Panc1 (cell line): Measurements from ENCODE around the gene DPEP2. TPM values are rescaled to one million over a fixed set of nuclear protein-coding genes. Genes with fewer than 3 reads are reported as not detected.

Experiments
- ATAC-seq: fragments of 200-7000 bp; cut with Tn5 transposase; 2 replicates; pipeline ENCODE4 v1.9.1; 2020; ENCODE audit warnings: mild to moderate bottlenecking, moderate library complexity
- BruUV-seq: library from RNA; stranded (reverse); fragments of 400-500 nt; replicated peaks from 2 replicates; lab custom pipeline; 2021; lab: Mats Ljungman, UMichigan
- CTCF ChIA-PET: fragments of 300-600 bp; sonication (Branson Sonifier 250); formaldehyde crosslinking; loops from one replicate; lab custom pipeline; 2022; ENCODE audit warnings: antibody characterized with exemption; lab: Charles Lee
- POLR2A ChIA-PET: fragments of 300-600 bp; sonication (Branson Sonifier 250); formaldehyde crosslinking; loops from one replicate; lab custom pipeline; 2022; ENCODE audit warnings: antibody characterized with exemption; lab: Charles Lee
- DNase-seq: peaks from one replicate; pipeline ENCODE4 v3.0.0-alpha.2; 2010; ENCODE audit warnings: low read depth, low spot score
- H3K27ac ChIP-seq: 2 replicates; pipeline ENCODE4 v1.5.1; 2011; ENCODE audit warnings: mild to moderate bottlenecking, low read length, inconsistent platforms
- H3K27me3 ChIP-seq: fragments of 200-500 bp; sonication (Bioruptor generic); 2 replicates; pipeline ENCODE4 v1.6.0; 2014; ENCODE audit warnings: low read length, inconsistent platforms; ENCODE audit not compliant: control insufficient read depth, insufficient read depth
- H3K36me3 ChIP-seq: fragments of 200-500 bp; sonication (Bioruptor generic); 2 replicates; pipeline ENCODE4 v1.5.1; 2014; ENCODE audit warnings: inconsistent platforms, mild to moderate bottlenecking, low read length, moderate library complexity; ENCODE audit not compliant: control insufficient read depth, insufficient read depth
- H3K4me1 ChIP-seq: 2 replicates; pipeline ENCODE4 v1.5.1; 2011; ENCODE audit warnings: inconsistent platforms, mild to moderate bottlenecking, low read length, moderate library complexity; ENCODE audit not compliant: control insufficient read depth, insufficient read depth
- H3K4me3 ChIP-seq, 2 experiments: 2 replicates each; pipeline ENCODE4 v1.5.1; 2011 to 2012; ENCODE audit warnings: low read depth in 2 of 2, low read length in 2 of 2, mild to moderate bottlenecking in 2 of 2, inconsistent platforms in 1 of 2, moderate library complexity in 1 of 2
- H3K9me3 ChIP-seq: fragments of 200-500 bp; sonication (Bioruptor generic); 2 replicates; pipeline ENCODE4 v1.5.1; 2014; ENCODE audit warnings: low read depth, mild to moderate bottlenecking, inconsistent platforms, low read length, moderate library complexity; ENCODE audit not compliant: control insufficient read depth, insufficient read depth
- CTCF ChIP-seq: fragments of 450-650 bp; IDR thresholded peaks from 2 replicates; pipeline ENCODE4 v1.5.1; 2017; ENCODE audit warnings: mild to moderate bottlenecking
- POLR2AphosphoS5 ChIP-seq: IDR thresholded peaks from 2 replicates; pipeline ENCODE4 v1.6.1; 2012; ENCODE audit warnings: mild to moderate bottlenecking, low read depth, low read length, moderate library complexity
- REST ChIP-seq, 2 experiments: IDR thresholded peaks; 2 replicates each; pipeline ENCODE4 v1.6.1; 2011 to 2012; ENCODE audit warnings: low read depth in 2 of 2, control low read depth in 1 of 2, low read length in 1 of 2, mild to moderate bottlenecking in 1 of 2, moderate library complexity in 1 of 2; ENCODE audit not compliant: insufficient read depth in 1 of 2
- SIN3A ChIP-seq: IDR thresholded peaks from 2 replicates; pipeline ENCODE4 v1.6.1; 2012; ENCODE audit warnings: low read depth, mild to moderate bottlenecking, low read length, moderate library complexity, borderline replicate concordance; ENCODE audit not compliant: insufficient read depth
- TCF7L2 ChIP-seq: IDR thresholded peaks from 2 replicates; pipeline ENCODE4 v1.6.1; 2011; ENCODE audit warnings: mild to moderate bottlenecking, low read depth, low read length, inconsistent platforms
- in situ Hi-C: cut with HindIII; loops from 2 replicates; pipeline ENCODE4 v1.10.0; 2016; ENCODE audit warnings: low sequenced_read_pairs, low pct_unique_long_range_greater_than_20kb
- intact Hi-C: fragments of 100-400 bp; cut with micrococcal nuclease; formaldehyde crosslinking; loops from one replicate; pipeline ENCODE4 v1.10.0; 2022; ENCODE audit not compliant: unreplicated experiment
- total RNA-seq: library from RNA; stranded (reverse); gene quantifications from one replicate; pipeline ENCODE4 v1.2.1, GENCODE V29; 2021; ENCODE audit not compliant: unreplicated experiment

Gene DPEP2
- total RNA-seq, 1 experiment from 2014 or later = not detected

- DNase-seq = no peak
- ChIA-PET CTCF (no interaction called here), POLR2A (no interaction called here)
- Histone ChIP-seq H3K36me3 (peaks cover 8% of the 10 kb centered on the region), H3K4me3 (peak overlapping the region; percentile 91 to 93), H3K9me3 (no peaks in the 10 kb centered on the region), H3K4me1 (peaks cover 5% of the 10 kb centered on the region), H3K27me3 (no peaks in the 10 kb centered on the region), H3K27ac (peak overlapping the region; percentile 94)
- intact Hi-C loops = no loop called here
- in situ Hi-C loops = no loop called here
- peak; percentile 38; the same call in 1 of the 2 replicates for ATAC-seq
- TF ChIP-seq TCF7L2 (no peak), CTCF (no peak), SIN3A (no peak), REST (IDR thresholded peaks at IDR 0.05; ENCODE audit: insufficient read depth in 1 of 2, low read depth in 2 of 2, low read length in 1 of 2) (no peak), POLR2AphosphoS5 (no peak)
- BruUV-seq = no TSS peak
Observed at GRCh38 chr16:68022278-68022727, 23.0 kb upstream of the DPEP2 start.

GRCh38 chr16:68021490-68021889 is 22.2 kb upstream of the DPEP2 start:
- no peaks in the 10 kb centered on the region for H3K9me3 ChIP-seq
- H3K4me1 ChIP-seq = peaks cover 5% of the 10 kb centered on the region
- H3K4me3 ChIP-seq = peak overlapping the region in 1 of 2 experiments; percentile 93; a peak in 2 of 4 replicates
- TF ChIP-seq REST (IDR thresholded peaks at IDR 0.05; ENCODE audit: insufficient read depth in 1 of 2, low read depth in 2 of 2, low read length in 1 of 2) = no peak
- TF ChIP-seq POLR2AphosphoS5 = no peak
- TF ChIP-seq TCF7L2 = no peak
- TF ChIP-seq SIN3A = no peak
- no peak for TF ChIP-seq CTCF
- POLR2A ChIA-PET = no interaction called here
- CTCF ChIA-PET = no interaction called here
- in situ Hi-C loops (no loop called here), intact Hi-C loops (no loop called here)
- BruUV-seq = TSS peak; percentile 95
- no peaks in the 10 kb centered on the region for H3K27me3 ChIP-seq
- ATAC-seq = no peak
- no peak overlapping the region for H3K27ac ChIP-seq
- peaks cover 8% of the 10 kb centered on the region for H3K36me3 ChIP-seq
- DNase-seq = no peak
